ENCODE results near the gene ESRRA. TPM values are rescaled to one million over a fixed set of nuclear protein-coding genes. Genes with fewer than 3 reads are reported as not detected.
A peak's percentile ranks its signal among the peaks of the same experiment; 100 is the strongest.

Gene ESRRA
- total and polyA plus RNA-seq, 2 of the 4 experiments (the other 2 are of a cell fraction), result 10.2 to 15.0 TPM

GRCh38 chr11:64299847-64300648 lies 5.3 kb upstream of the ESRRA start, which contains the start of gene CATSPERZ:
CATSPERZ (plus strand) TSS chr11:64300358; CDS start chr11:64300411, 53 bp downstream.
- H2BK15ac ChIP-seq (ENCODE audit: low read depth, low read length), result no peak within 1 kb of the TSS
- no TSS peak for BruUV-seq (replicated peaks)
- no peak within 1 kb of the TSS for H2BK120ac ChIP-seq (ENCODE audit: low read depth, low read length)
- WGBS, 2 experiments (ENCODE audit: extremely low coverage in 2 of 2, insufficient read length in 1 of 2), result 17% methylated on average over 22 of the region's 54 CpGs; no CpG with 5 or more reads in 1 of the 2 experiments
- no peak within 1 kb of the TSS for H4K91ac ChIP-seq (ENCODE audit: insufficient read depth, low read depth, low read length)
- H4K20me1 ChIP-seq (ENCODE audit: insufficient read depth, low read length), result peaks cover 11% of the 10 kb centered on the region; the same call in 1 of the 2 replicates
- H3K56ac ChIP-seq (ENCODE audit: extremely low read depth, insufficient read depth, low read length), result no peak within 1 kb of the TSS
- H3K14ac ChIP-seq (replicated peaks; ENCODE audit: low read depth, low read length), result no peak within 1 kb of the TSS
- no peaks in the 10 kb centered on the region for H3K36me3 ChIP-seq (ENCODE audit: control insufficient read depth, insufficient read depth, low read length)
- CTCF ChIA-PET, result interaction anchor here (0.6 to 2.5 kb wide), 12 partner anchors 7 to 156 kb away, joined by 3 to 12 read pairs (median 5); partner anchors contain the start of genes FERMT3, FKBP2, NUDT22 and PPP1R14B
- no peaks in the 10 kb centered on the region for H3K79me1 ChIP-seq (ENCODE audit: low read depth in 1 of 2, low read length in 2 of 2)
- peaks cover 58% of the 10 kb centered on the region for H3K27me3 ChIP-seq (ENCODE audit: control insufficient read depth, insufficient read depth, low read length)
- no peak within 1 kb of the TSS for H4K5ac ChIP-seq (ENCODE audit: low read depth, low read length)
- no peak for DNase-seq
- H2AK5ac ChIP-seq (ENCODE audit: low read depth, low read length), result no peak within 1 kb of the TSS
- H3K9ac ChIP-seq (ENCODE audit: low read depth, low read length), result no peak within 1 kb of the TSS
- H3K4me1 ChIP-seq (ENCODE audit: control insufficient read depth, insufficient read depth, low read length), result peaks cover 6% of the 10 kb centered on the region
- no peak for ATAC-seq (ENCODE audit: low read depth)
- no peak within 1 kb of the TSS; the same call in 1 of the 2 replicates for H3K4ac ChIP-seq (ENCODE audit: low read depth, low read length)
- peak within 1 kb of the TSS in 1 of 2 experiments; percentile 56; a peak in 1 of 4 replicates for H4K8ac ChIP-seq (ENCODE audit: low read depth in 2 of 2, low read length in 2 of 2)
- H3K4me3 ChIP-seq (ENCODE audit: insufficient read depth, low read depth, low read length), result peak within 1 kb of the TSS; percentile 34
- intact Hi-C loops (cut with micrococcal nuclease), result loop anchor here (10.0 kb wide), 1 partner anchor 295 kb away; no protein-coding TSS in a partner anchor
- POLR2A ChIA-PET (ENCODE audit: unreplicated experiment), result interaction anchor here (0.9 kb wide), 1 partner anchor 96 kb away, joined by 5 read pairs; no protein-coding TSS in a partner anchor
- H2BK20ac ChIP-seq (ENCODE audit: low read depth, low read length), result no peak within 1 kb of the TSS
- H3K9me1 ChIP-seq (ENCODE audit: insufficient read depth, low read length), result no peaks in the 10 kb centered on the region
- H3K27ac ChIP-seq (ENCODE audit: insufficient read depth, low read length), result no peak within 1 kb of the TSS
- H3K4me2 ChIP-seq (ENCODE audit: low read depth, low read length), result peak within 1 kb of the TSS; percentile 78
- no peak within 1 kb of the TSS for H2BK5ac ChIP-seq (ENCODE audit: low read depth, low read length, poor library complexity, severe bottlenecking)
- dilution Hi-C loops (cut with HindIII; ENCODE audit: low sequenced_read_pairs, unreplicated experiment), result no loop called here
- no peak within 1 kb of the TSS for H3K18ac ChIP-seq (ENCODE audit: low read depth, low read length)
- H2AFZ ChIP-seq (replicated peaks; ENCODE audit: low read length, poor library complexity), result peak within 1 kb of the TSS; percentile 90
- no peaks in the 10 kb centered on the region for H3K9me3 ChIP-seq (ENCODE audit: control insufficient read depth, insufficient read depth, low read length)
- in situ Hi-C loops (cut with MboI; ENCODE audit: low sequenced_read_pairs), result loop anchor here (5.0 kb wide), 1 partner anchor 98 kb away; no protein-coding TSS in a partner anchor
- TF ChIP-seq MAZ (IDR thresholded peaks at IDR 0.05; ENCODE audit: borderline replicate concordance, low read depth, low read length), result no peak
- TF ChIP-seq ELK1 (IDR thresholded peaks at IDR 0.05; ENCODE audit: borderline replicate concordance, low read depth, low read length), result no peak
- TF ChIP-seq FOS (IDR thresholded peaks at IDR 0.05; ENCODE audit: low read depth, low read length), result no peak
- TF ChIP-seq CTCF (conservative IDR thresholded peaks at IDR 0.05; ENCODE audit: low read depth, low read length), result no peak
- TF ChIP-seq MXI1 (IDR thresholded peaks at IDR 0.05; ENCODE audit: borderline replicate concordance, low read depth, low read length), result no peak
- TF ChIP-seq BHLHE40 (IDR thresholded peaks at IDR 0.05; ENCODE audit: low read depth, low read length), result no peak
- TF ChIP-seq RAD21 (IDR thresholded peaks at IDR 0.05; ENCODE audit: low read length), result no peak
- no peak for TF ChIP-seq RFX5 (IDR thresholded peaks at IDR 0.05; ENCODE audit: low read depth, low read length)
- H2AK9ac ChIP-seq (replicated peaks; ENCODE audit: low read depth, low read length, poor library complexity), result peak within 1 kb of the TSS; percentile 86
- H3K23ac ChIP-seq (ENCODE audit: low read depth, low read length), result peak within 1 kb of the TSS; percentile 46

All from IMR-90 (cell line).